RWPE2 (cell line): ENCODE measurements around the gene CMKLR1.

Experiments used
- ATAC-seq: fragments of 200-7000 bp; cut with Tn5 transposase; 3 replicates; pipeline ENCODE4 v1.9.1; 2021; ENCODE audit warnings: low read depth
- DNase-seq: peaks from one replicate; pipeline ENCODE4 v3.0.0-alpha.2; 2020; ENCODE audit warnings: low spot score
- H3K27ac ChIP-seq: fragments of 450-650 bp; 2 replicates; pipeline ENCODE4 v1.5.1; 2017; ENCODE audit warnings: mild to moderate bottlenecking; ENCODE audit not compliant: poor library complexity, severe bottlenecking
- H3K27me3 ChIP-seq: fragments of 250-450 bp; sonication (Bioruptor Pico); 2 replicates; pipeline ENCODE4 v1.5.1; 2021; ENCODE audit warnings: mild to moderate bottlenecking, moderate library complexity; ENCODE audit not compliant: insufficient read depth, poor library complexity, severe bottlenecking
- H3K36me3 ChIP-seq: fragments of 250-450 bp; sonication (Bioruptor Pico); 2 replicates; pipeline ENCODE4 v1.5.1; 2020; ENCODE audit warnings: low read depth, mild to moderate bottlenecking, moderate library complexity
- H3K4me1 ChIP-seq: fragments of 250-450 bp; sonication (Bioruptor Pico); 2 replicates; pipeline ENCODE4 v1.5.1; 2021; ENCODE audit warnings: mild to moderate bottlenecking, moderate library complexity; ENCODE audit not compliant: insufficient read depth, poor library complexity, severe bottlenecking
- H3K4me3 ChIP-seq: fragments of 250-450 bp; sonication (Bioruptor Pico); 2 replicates; pipeline ENCODE4 v1.5.1; 2021; ENCODE audit warnings: mild to moderate bottlenecking, moderate library complexity; ENCODE audit not compliant: severe bottlenecking
- H3K9me3 ChIP-seq: fragments of 250-450 bp; sonication (Bioruptor Pico); 2 replicates; pipeline ENCODE4 v1.5.1; 2021; ENCODE audit warnings: mild to moderate bottlenecking, moderate library complexity; ENCODE audit not compliant: severe bottlenecking
- CTCF ChIP-seq: fragments of 450-650 bp; IDR thresholded peaks from one replicate; pipeline ENCODE4 v1.5.1; 2017; ENCODE audit warnings: mild to moderate bottlenecking, moderate library complexity; ENCODE audit not compliant: poor library complexity, severe bottlenecking

CMKLR1 gene

DNA sequence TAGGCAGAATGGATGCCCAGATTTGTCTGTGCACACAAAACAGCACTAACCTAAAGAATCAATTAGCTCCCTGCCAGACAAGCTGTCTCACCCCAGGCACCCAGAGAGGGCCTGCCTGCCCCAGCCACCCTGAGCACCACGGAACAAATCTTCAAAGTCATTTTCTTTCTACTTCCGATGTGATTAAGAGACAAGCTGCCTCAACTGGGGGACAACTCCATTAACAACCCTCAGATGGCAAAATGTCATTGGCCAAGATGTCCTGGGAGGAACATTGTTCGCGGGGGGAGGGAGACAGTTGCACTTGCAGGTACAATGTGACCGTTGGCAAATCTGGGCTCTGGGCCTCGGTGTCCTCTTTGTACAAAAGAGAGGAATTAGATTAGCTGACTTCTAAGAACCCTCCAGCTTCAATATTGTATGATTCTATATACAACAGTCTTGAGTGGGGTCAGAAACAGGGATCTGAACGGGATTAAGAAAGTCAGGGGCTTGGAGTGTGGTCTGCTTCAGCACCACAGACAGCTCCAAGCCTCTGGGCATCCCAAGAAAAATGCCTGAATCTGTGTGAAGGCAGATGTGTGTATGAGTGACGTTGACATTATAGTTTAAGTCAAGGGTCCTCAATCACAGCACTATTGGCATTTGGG lies 42.8 kb upstream of the CMKLR1 start:
- Histone ChIP-seq H3K27me3 (no peaks in the 10 kb centered on the region), H3K4me1 (no peaks in the 10 kb centered on the region), H3K27ac (no peak overlapping the region), H3K36me3 (no peaks in the 10 kb centered on the region), H3K4me3 (no peak overlapping the region), H3K9me3 (no peaks in the 10 kb centered on the region)
- DNase-seq (no peak), ATAC-seq (no peak)
- no peak for TF ChIP-seq CTCF

DNA sequence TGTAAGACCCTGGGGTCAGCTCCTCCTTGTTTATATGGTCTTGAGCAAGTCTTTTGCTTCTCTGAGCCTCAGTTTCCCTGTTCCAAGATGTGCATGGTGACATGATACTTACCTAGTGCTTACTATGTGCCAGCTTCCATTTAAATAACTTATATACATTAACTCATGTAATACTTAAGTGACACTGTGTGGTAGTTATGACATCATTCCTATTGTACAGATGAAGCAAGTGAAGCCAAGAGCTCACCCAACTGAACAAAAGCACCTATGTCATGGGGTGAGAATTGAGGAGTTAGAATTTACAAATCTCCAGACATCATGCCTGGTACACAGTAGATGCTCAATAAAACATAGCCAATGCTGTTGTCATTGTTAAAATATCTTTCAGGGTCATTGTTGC lies 41.3 kb upstream of the CMKLR1 start:
- no peak overlapping the region for H3K4me3 ChIP-seq
- no peaks in the 10 kb centered on the region for H3K9me3 ChIP-seq
- H3K36me3 ChIP-seq = no peaks in the 10 kb centered on the region
- DNase-seq (no peak), ATAC-seq (no peak)
- H3K27ac ChIP-seq = no peak overlapping the region
- no peak for TF ChIP-seq CTCF
- no peaks in the 10 kb centered on the region for H3K4me1 ChIP-seq
- H3K27me3 ChIP-seq = no peaks in the 10 kb centered on the region

- no peak overlapping the region for H3K27ac ChIP-seq
- ATAC-seq (no peak), DNase-seq (no peak)
- no peak overlapping the region for H3K4me3 ChIP-seq
- no peaks in the 10 kb centered on the region for H3K36me3 ChIP-seq
- H3K4me1 ChIP-seq = no peaks in the 10 kb centered on the region
- no peaks in the 10 kb centered on the region for H3K9me3 ChIP-seq
- H3K27me3 ChIP-seq = no peaks in the 10 kb centered on the region
- TF ChIP-seq CTCF = no peak
Observed at GRCh38 chr12:108379823-108380222, 40.7 kb upstream of the CMKLR1 start.

DNA sequence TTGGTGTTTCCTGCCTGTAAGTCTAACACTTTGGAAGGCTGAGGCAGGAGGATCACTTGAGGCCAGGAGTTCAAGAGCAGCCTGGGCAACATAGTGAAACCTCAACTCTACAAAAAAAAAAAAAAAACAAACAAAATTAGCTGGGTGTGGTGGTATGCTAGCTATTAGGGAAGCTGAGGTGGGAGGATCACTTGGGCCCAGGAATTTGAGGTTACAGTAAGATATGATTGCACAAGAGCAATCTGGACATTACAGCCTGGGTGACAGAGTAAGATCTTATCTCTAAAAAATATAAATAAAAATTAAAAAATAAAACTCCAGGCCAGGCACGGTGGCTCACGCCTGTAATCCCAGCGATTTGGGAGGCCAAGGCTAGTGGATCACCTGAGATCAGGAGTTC lies 39.8 kb upstream of the CMKLR1 start:
- no peak overlapping the region for H3K4me3 ChIP-seq
- no peaks in the 10 kb centered on the region for H3K9me3 ChIP-seq
- no peak for ATAC-seq
- H3K4me1 ChIP-seq = no peaks in the 10 kb centered on the region
- no peak for TF ChIP-seq CTCF
- H3K27me3 ChIP-seq = no peaks in the 10 kb centered on the region
- no peaks in the 10 kb centered on the region for H3K36me3 ChIP-seq
- no peak overlapping the region for H3K27ac ChIP-seq
- DNase-seq = no peak

DNA sequence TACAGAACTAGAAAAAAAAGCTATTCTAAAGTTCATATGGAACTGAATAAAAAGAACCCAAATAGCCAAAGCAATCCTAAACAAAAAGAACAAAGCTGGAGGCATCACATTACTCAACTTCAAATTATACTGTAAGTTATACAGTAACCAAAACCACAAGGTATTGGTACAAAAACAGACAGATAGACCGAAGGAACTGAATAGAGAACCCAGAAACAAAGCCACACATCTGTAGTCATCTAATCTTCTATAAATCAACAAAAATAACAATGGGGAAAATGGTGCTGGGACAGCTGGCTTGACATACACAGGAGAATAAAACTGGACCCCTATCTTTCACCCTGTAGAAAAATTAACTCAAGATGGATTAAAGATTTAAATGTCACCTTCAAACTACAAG lies 38.1 kb upstream of the CMKLR1 start:
- Histone ChIP-seq H3K9me3 (no peaks in the 10 kb centered on the region), H3K27me3 (no peaks in the 10 kb centered on the region), H3K4me3 (no peak overlapping the region), H3K27ac (no peak overlapping the region), H3K4me1 (no peaks in the 10 kb centered on the region), H3K36me3 (no peaks in the 10 kb centered on the region)
- DNase-seq (no peak), ATAC-seq (no peak)
- TF ChIP-seq CTCF = no peak
